ENCODE results near the gene SUSD4. TPM values are rescaled to one million over a fixed set of nuclear protein-coding genes. Genes with fewer than 3 reads are reported as not detected.

The SUSD4 gene
- total and polyA plus RNA-seq, 2 of the 8 experiments (the other 6 are each of a cell fraction or from before 2014, with no cell fraction given), result 3.9 to 5.2 TPM

DNA sequence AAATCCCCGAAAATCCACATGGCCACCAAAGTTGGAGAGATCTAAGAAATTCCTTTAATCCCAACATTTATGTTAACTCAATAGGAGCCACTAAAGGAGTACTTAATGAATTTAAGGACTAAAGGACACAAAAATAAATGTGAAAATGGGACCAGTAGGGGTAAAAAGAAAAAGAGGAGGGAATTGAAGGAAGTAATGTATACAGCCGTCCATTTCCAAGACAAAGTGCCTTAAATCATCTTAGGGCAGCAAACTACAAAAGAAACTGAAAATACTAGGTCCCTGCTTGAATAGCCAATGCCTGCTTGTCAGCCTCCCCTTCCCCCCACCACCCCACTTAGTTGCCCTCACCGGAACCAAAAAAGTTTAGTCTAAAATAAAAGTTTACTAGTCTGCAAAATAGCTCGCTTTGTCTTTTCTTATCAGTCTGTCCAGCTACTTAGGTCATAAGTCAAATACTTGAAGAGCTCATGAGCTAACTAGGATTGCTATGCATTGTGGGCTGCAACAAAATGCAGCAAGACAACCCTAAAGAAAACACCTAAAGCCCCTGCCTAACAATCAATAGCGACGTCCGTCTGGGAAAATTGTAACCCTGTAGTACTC, 154.6 kb downstream of the SUSD4 start:
- Histone ChIP-seq H3K4me3 (ENCODE audit: extremely low read depth in 1 of 4, insufficient read depth in 2 of 4, low read depth in 3 of 4, low read length in 4 of 4) (no peak overlapping the region), H3K79me2 (ENCODE audit: control insufficient read depth in 1 of 2, insufficient read depth in 2 of 2, low read length in 2 of 2) (no peaks in the 10 kb centered on the region), H4K20me1 (replicated peaks in 1 of 2; ENCODE audit: control insufficient read depth in 1 of 2, insufficient read depth in 2 of 2, low read length in 2 of 2) (no peaks in the 10 kb centered on the region), H3K27me3 (replicated peaks in 1 of 4; ENCODE audit: control insufficient read depth in 3 of 4, extremely low read depth in 1 of 4, insufficient read depth in 3 of 4, low read length in 3 of 4) (no peaks in the 10 kb centered on the region), H3K23me2 (ENCODE audit: low read depth, low read length) (no peaks in the 10 kb centered on the region), H2AFZ (ENCODE audit: low read length) (no peak overlapping the region), H2BK120ac (replicated peaks; ENCODE audit: low read depth, low read length) (no peak overlapping the region), H2AK5ac (ENCODE audit: low read depth, low read length) (no peak overlapping the region), H3K9ac (replicated peaks in 1 of 4; ENCODE audit: extremely low read depth in 1 of 4, low read depth in 3 of 4, low read length in 3 of 4) (no peak overlapping the region), H2BK12ac (ENCODE audit: low read depth, low read length) (no peak overlapping the region), H3K14ac (ENCODE audit: insufficient read length) (no peak overlapping the region), H3K4ac (replicated peaks; ENCODE audit: insufficient read length, low read depth, low read length) (no peak overlapping the region), H3K23ac (ENCODE audit: insufficient read length) (no peak overlapping the region), H2BK20ac (ENCODE audit: low read length) (no peak overlapping the region), H4K5ac (ENCODE audit: insufficient read length, low read depth, low read length) (no peak overlapping the region), H3K4me1 (replicated peaks in 1 of 4; ENCODE audit: control insufficient read depth in 3 of 4, insufficient read depth in 4 of 4, low read length in 3 of 4) (peaks cover 0 to 7% (median 3%) of the 10 kb centered on the region in 4 experiments; a peak in 3 of 7 replicates), H3K56ac (replicated peaks; ENCODE audit: insufficient read length, low read depth, low read length) (no peak overlapping the region), H2BK15ac (ENCODE audit: low read length) (no peak overlapping the region), H3K79me1 (ENCODE audit: low read depth, low read length) (no peaks in the 10 kb centered on the region), H3K4me2 (ENCODE audit: insufficient read depth in 1 of 2, low read depth in 2 of 2, low read length in 2 of 2) (no peak overlapping the region), H4K91ac (replicated peaks; ENCODE audit: insufficient read length, low read length) (no peak overlapping the region), H3K27ac (ENCODE audit: low read depth, low read length) (no peak overlapping the region), H2BK5ac (ENCODE audit: low read depth, low read length) (no peak overlapping the region), H3K18ac (ENCODE audit: extremely low read depth, low read length) (no peak overlapping the region), H4K8ac (ENCODE audit: extremely low read depth, insufficient read depth, low read length) (no peak overlapping the region), H3K36me3 (ENCODE audit: control insufficient read depth in 2 of 4, insufficient read depth in 4 of 4, low read length in 3 of 4) (no peaks in the 10 kb centered on the region), H3K9me3 (ENCODE audit: insufficient read depth in 2 of 2, low read depth in 1 of 2, low read length in 1 of 2) (no peaks in the 10 kb centered on the region)
- CTCF ChIA-PET (ENCODE audit: partially characterized antibody), result interaction anchor here (1.0 kb wide), 1 partner anchor 10 kb away, joined by 3 read pairs; no protein-coding TSS in a partner anchor
- DNase-seq (ENCODE audit: low read depth in 1 of 2, low spot score in 2 of 2) (no peak), FAIRE-seq (no peak)
- POLR2A ChIA-PET (ENCODE audit: partially characterized antibody), result no interaction called here
- 96% methylated on average over 7 of the region's 7 CpGs; no CpG with 5 or more reads in 1 of the 2 experiments for WGBS, 2 experiments (ENCODE audit: extremely low coverage in 1 of 2, insufficient coverage in 1 of 2, insufficient read length in 1 of 2, insufficient replicate concordance in 2 of 2, low coverage in 1 of 2, low lambda C conversion rate in 2 of 2, missing lambda C conversion rate in 1 of 2)
- TF ChIP-seq EZH2 (IDR thresholded peaks at IDR 0.05; ENCODE audit: low read depth, low read length, severe bottlenecking) (no peak), SP2 (IDR thresholded peaks at IDR 0.05; ENCODE audit: low read length) (no peak), JUN (IDR thresholded peaks at IDR 0.05; ENCODE audit: low read depth, low read length) (no peak), RNF2 (IDR thresholded peaks at IDR 0.05; ENCODE audit: borderline replicate concordance, low read depth, low read length, missing control alignments, poor library complexity, severe bottlenecking) (no peak), JUND (IDR thresholded peaks at IDR 0.05; ENCODE audit: low read length) (no peak), TAF1 (IDR thresholded peaks at IDR 0.05; ENCODE audit: low read depth, low read length) (no peak), CTBP2 (IDR thresholded peaks at IDR 0.05; ENCODE audit: borderline replicate concordance, insufficient read depth, insufficient read length, low read length) (no peak), POLR2A (IDR thresholded peaks at IDR 0.05; ENCODE audit: control extremely low read depth in 1 of 2, low read depth in 2 of 2, low read length in 2 of 2) (no peak), NANOG (IDR thresholded peaks at IDR 0.05; ENCODE audit: insufficient read depth, low read depth, low read length, poor library complexity, severe bottlenecking) (no peak), SUZ12 (IDR thresholded peaks at IDR 0.05; ENCODE audit: low read length) (no peak), SAP30 (IDR thresholded peaks at IDR 0.05; ENCODE audit: insufficient read depth, insufficient replicate concordance, low read length) (no peak), TEAD4 (IDR thresholded peaks at IDR 0.05; ENCODE audit: low read depth, low read length) (no peak), SP1 (IDR thresholded peaks at IDR 0.05; ENCODE audit: low read depth, low read length) (no peak), KDM1A (IDR thresholded peaks at IDR 0.05; ENCODE audit: borderline replicate concordance, low read length) (no peak)

All from H1 (cell line).